Endodermal cell (in vitro differentiated cells): ENCODE data around the gene SRP9. TPM values are rescaled to one million over a fixed set of nuclear protein-coding genes. Genes with fewer than 3 reads are reported as not detected.
"Not testable (repeated sequence)": the region's sequence is repeated elsewhere in the genome, so short reads cannot be mapped to it uniquely, and the experiment has no call there.

Experiments
- DNase-seq: peaks from one replicate; pipeline ENCODE4 v3.0.0-alpha.2; 2017
- H3K27ac ChIP-seq: 2 replicates; pipeline ENCODE4 v1.5.1; 2013; ENCODE audit warnings: mild to moderate bottlenecking, low read depth, low read length, moderate library complexity
- H3K27me3 ChIP-seq: 2 replicates; pipeline ENCODE4 v1.6.1; 2013; ENCODE audit warnings: mild to moderate bottlenecking, low read length, moderate library complexity; ENCODE audit not compliant: insufficient read depth, control insufficient read depth, poor library complexity, severe bottlenecking
- H3K36me3 ChIP-seq: 2 replicates; pipeline ENCODE4 v1.7.0; 2013; ENCODE audit warnings: mild to moderate bottlenecking, low read length, moderate library complexity; ENCODE audit not compliant: control insufficient read depth, insufficient read depth
- H3K4me1 ChIP-seq: one replicate; pipeline ENCODE4 v1.7.0; 2013; ENCODE audit warnings: low read length; ENCODE audit not compliant: control insufficient read depth, insufficient read depth
- H3K4me3 ChIP-seq: 2 replicates; pipeline ENCODE4 v1.5.1; 2013; ENCODE audit warnings: mild to moderate bottlenecking, low read length, moderate library complexity
- H3K9ac ChIP-seq: 2 replicates; pipeline ENCODE4 v1.6.1; 2013; ENCODE audit warnings: mild to moderate bottlenecking, low read length, moderate library complexity; ENCODE audit not compliant: poor library complexity, severe bottlenecking; ENCODE audit errors: extremely low read depth
- H3K9me3 ChIP-seq: 2 replicates; pipeline ENCODE4 v1.6.1; 2013; ENCODE audit warnings: mild to moderate bottlenecking, low read length, moderate library complexity; ENCODE audit not compliant: control insufficient read depth
- H3K27ac Mint-ChIP-seq: 2 replicates; pipeline ENCODE4 v1.8.0; 2020; ENCODE audit warnings: mixed read lengths
- H3K27me3 Mint-ChIP-seq: 2 replicates; pipeline ENCODE4 v1.8.0; 2021; ENCODE audit warnings: mild to moderate bottlenecking, mixed read lengths; ENCODE audit not compliant: insufficient read depth
- H3K36me3 Mint-ChIP-seq: 2 replicates; pipeline ENCODE4 v1.8.0; 2020; ENCODE audit warnings: low read depth, mixed read lengths
- H3K4me1 Mint-ChIP-seq: 2 replicates; pipeline ENCODE4 v1.8.0; 2020; ENCODE audit warnings: mixed read lengths
- H3K4me3 Mint-ChIP-seq: 2 replicates; pipeline ENCODE4 v1.8.0; 2020; ENCODE audit warnings: mild to moderate bottlenecking, moderate library complexity, mixed read lengths
- H3K9me3 Mint-ChIP-seq: 2 replicates; pipeline ENCODE4 v1.8.0; 2020; ENCODE audit warnings: mild to moderate bottlenecking, mixed read lengths
- WGBS, 2 experiments: methylation state at CpG; one replicate each; pipeline versions ENCODE4 v1.1.5 to v1.1.7; 2013; ENCODE audit warnings: missing lambda C conversion rate in 2 of 2, mixed read lengths in 1 of 2; ENCODE audit not compliant: insufficient coverage in 1 of 2, insufficient read length in 1 of 2; 5-methylcytosine and 5-hydroxymethylcytosine counted together
- total RNA-seq, 2 donors: library from RNA; stranded (reverse); fragmentation: NEBNext Ultra II Directional in 1 of 2; extraction: Animal tissue kit (Norgen Biotek cat#: 25700) in 1 of 2; gene quantifications; 2 replicates in 1 of 2; 3 replicates in 1 of 2; pipeline ENCODE4 v1.2.1, GENCODE V29; 2021
- TF ChIP-seq, protein P1 (sequence below): fragments of 200-600 bp; sonication (generic); conservative IDR thresholded peaks from 2 replicates; pipeline ENCODE4 v1.5.0; 2021; ENCODE audit warnings: antibody characterized with exemption, mild to moderate bottlenecking

The SRP9 gene
- total RNA-seq, 2 donors from 2014 or later: 286 to 319 TPM

DNA sequence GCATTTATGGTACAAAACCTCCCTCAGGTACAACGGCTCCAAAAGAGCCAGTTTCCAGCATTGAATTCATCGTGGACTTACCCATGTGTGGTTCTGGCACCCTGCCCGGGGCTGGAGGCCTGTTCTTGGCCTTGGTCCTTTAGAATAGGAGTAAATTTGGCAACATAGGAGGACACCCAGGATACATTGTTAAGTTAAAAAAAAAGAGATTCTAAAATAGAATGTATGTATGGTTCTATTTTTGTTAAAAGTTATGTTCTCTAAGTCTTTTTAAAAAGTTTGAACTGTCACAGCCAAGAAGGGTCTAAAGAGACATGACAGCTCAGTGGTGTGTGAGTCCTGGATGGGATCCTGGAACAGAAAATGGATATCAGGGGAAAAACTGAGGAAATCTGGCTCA lies 58.2 kb downstream of the SRP9 start:
- no peaks in the 10 kb centered on the region for H3K9me3 Mint-ChIP-seq
- no peaks in the 10 kb centered on the region for H3K27me3 ChIP-seq
- H3K4me1 Mint-ChIP-seq: no peaks in the 10 kb centered on the region
- H3K9me3 ChIP-seq: peaks cover 7% of the 10 kb centered on the region
- DNase-seq: no peak
- TF ChIP-seq, protein P1, sequence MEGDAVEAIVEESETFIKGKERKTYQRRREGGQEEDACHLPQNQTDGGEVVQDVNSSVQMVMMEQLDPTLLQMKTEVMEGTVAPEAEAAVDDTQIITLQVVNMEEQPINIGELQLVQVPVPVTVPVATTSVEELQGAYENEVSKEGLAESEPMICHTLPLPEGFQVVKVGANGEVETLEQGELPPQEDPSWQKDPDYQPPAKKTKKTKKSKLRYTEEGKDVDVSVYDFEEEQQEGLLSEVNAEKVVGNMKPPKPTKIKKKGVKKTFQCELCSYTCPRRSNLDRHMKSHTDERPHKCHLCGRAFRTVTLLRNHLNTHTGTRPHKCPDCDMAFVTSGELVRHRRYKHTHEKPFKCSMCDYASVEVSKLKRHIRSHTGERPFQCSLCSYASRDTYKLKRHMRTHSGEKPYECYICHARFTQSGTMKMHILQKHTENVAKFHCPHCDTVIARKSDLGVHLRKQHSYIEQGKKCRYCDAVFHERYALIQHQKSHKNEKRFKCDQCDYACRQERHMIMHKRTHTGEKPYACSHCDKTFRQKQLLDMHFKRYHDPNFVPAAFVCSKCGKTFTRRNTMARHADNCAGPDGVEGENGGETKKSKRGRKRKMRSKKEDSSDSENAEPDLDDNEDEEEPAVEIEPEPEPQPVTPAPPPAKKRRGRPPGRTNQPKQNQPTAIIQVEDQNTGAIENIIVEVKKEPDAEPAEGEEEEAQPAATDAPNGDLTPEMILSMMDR: no peak
- WGBS, 2 experiments: 97 to 100% methylated on average over 3 of the region's 3 CpGs
- H3K4me1 ChIP-seq: no peaks in the 10 kb centered on the region
- peaks cover 79% of the 10 kb centered on the region for H3K36me3 Mint-ChIP-seq
- H3K4me3 Mint-ChIP-seq: no peak overlapping the region
- H3K4me3 ChIP-seq: no peak overlapping the region
- H3K9ac ChIP-seq: no peak overlapping the region
- H3K36me3 ChIP-seq: peaks cover 90% of the 10 kb centered on the region
- no peak overlapping the region for H3K27ac Mint-ChIP-seq
- H3K27ac ChIP-seq: no peak overlapping the region
- no peaks in the 10 kb centered on the region for H3K27me3 Mint-ChIP-seq

DNA sequence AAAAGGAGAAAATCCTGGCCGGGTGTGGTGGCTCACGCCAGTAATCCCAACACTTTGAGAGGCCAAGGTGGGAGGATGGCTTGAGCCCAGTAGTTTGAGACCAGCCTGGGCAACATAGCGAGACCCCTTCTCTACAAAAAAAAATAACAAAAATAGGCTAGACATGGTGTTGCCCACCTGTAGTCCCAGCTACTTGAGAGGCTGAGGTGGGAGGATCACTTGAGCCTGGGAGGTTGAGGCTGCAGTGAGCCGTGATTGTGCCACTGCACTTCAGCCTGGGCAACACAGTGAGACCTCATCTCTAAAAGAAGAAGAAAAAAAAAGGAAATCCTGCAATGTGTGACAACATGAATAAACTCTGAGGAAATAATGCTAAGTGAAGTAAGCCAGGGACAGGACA lies 58.7 kb downstream of the SRP9 start:
- H3K27me3 Mint-ChIP-seq, H3K9me3 ChIP-seq, H3K4me1 ChIP-seq, H3K4me1 Mint-ChIP-seq, H3K9me3 Mint-ChIP-seq, H3K27me3 ChIP-seq, H3K27ac Mint-ChIP-seq, DNase-seq, H3K4me3 ChIP-seq, H3K9ac ChIP-seq, H3K4me3 Mint-ChIP-seq, H3K27ac ChIP-seq: not testable (repeated sequence)
- 85 to 96% methylated on average over 4 of the region's 4 CpGs for WGBS, 2 experiments
- H3K36me3 ChIP-seq: peaks cover 90% of the 10 kb centered on the region
- peaks cover 78% of the 10 kb centered on the region for H3K36me3 Mint-ChIP-seq

DNA sequence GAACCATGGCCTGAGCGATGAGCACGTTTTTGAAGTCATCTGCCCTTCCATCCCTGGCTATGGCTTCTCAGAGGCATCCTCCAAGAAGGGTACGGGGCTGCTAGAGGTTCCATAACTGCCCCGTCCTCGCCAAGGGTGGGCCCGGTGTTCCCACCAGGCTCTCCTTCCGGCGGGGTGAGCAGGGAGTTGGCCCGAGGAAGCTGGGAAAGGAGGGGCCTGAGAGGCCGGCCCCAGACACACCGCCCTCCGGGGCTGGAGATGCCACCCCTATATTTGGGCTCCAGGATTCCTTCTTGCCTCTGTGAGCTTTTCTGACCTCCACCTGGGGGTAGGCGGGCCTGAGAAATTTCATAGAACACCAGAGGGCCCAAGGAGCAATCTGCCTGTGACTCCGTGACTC lies 61.2 kb downstream of the SRP9 start:
- no peaks in the 10 kb centered on the region for H3K9me3 Mint-ChIP-seq
- H3K4me1 Mint-ChIP-seq: peaks cover 4% of the 10 kb centered on the region
- H3K27ac Mint-ChIP-seq: no peak overlapping the region
- Histone ChIP-seq H3K27me3 (no peaks in the 10 kb centered on the region), H3K9ac (no peak overlapping the region), H3K4me1 (peaks cover 2% of the 10 kb centered on the region), H3K27ac (no peak overlapping the region), H3K9me3 (no peaks in the 10 kb centered on the region), H3K4me3 (no peak overlapping the region), H3K36me3 (peaks cover 89% of the 10 kb centered on the region)
- no peak overlapping the region for H3K4me3 Mint-ChIP-seq
- no peak for DNase-seq
- peaks cover 66% of the 10 kb centered on the region for H3K36me3 Mint-ChIP-seq
- WGBS, 2 experiments: 96 to 98% methylated on average over 5 to 14 of the region's 14 CpGs
- TF ChIP-seq, protein P1: no peak
- no peaks in the 10 kb centered on the region for H3K27me3 Mint-ChIP-seq

Other genes starting within 250 kb of the SRP9 start
- 100 to 1,000 TPM; 263 to 267 TPM for gene ENAH, start 124.7 kb upstream of the SRP9 start, total RNA-seq
- 10 to 100 TPM; 49.2 to 84.1 TPM for gene EPHX1, start 32.3 kb downstream of the SRP9 start, total RNA-seq
- gene TMEM63A, start 104.6 kb downstream of the SRP9 start, total RNA-seq: 100 to 1,000 TPM; 194 to 232 TPM
- gene LEFTY1, start 111.3 kb downstream of the SRP9 start, total RNA-seq: 100 to 1,000 TPM in 1 of 2 donors, 10 to 100 TPM in 1; 76.0 to 660 TPM
- 100 to 1,000 TPM in 1 of 2 donors, 10 to 100 TPM in 1; 94.5 to 101 TPM for gene PYCR2, start 146.4 kb downstream of the SRP9 start, total RNA-seq
- gene LEFTY2, start 163.4 kb downstream of the SRP9 start, total RNA-seq: 100 to 1,000 TPM; 272 to 938 TPM
- gene SDE2, start 221.5 kb downstream of the SRP9 start, total RNA-seq: 10 to 100 TPM; 19.0 to 21.6 TPM